ENCODE results near the gene DLAT. TPM values are rescaled to one million over a fixed set of nuclear protein-coding genes. Genes with fewer than 3 reads are reported as not detected.

The DLAT gene
- polyA plus RNA-seq, 3 donors = 5.8 to 14.6 (median 11.5) TPM

- Histone ChIP-seq H3K79me2 (ENCODE audit: insufficient read depth, low read length) (no peaks in the 10 kb centered on the region), H3K27ac (ENCODE audit: low read depth in 1 of 2, low read length in 2 of 2) (peak overlapping the region in 1 of 2 donors; percentile 36), H3K4me3 (replicated peaks in 1 of 3; ENCODE audit: low read depth in 2 of 3, low read length in 3 of 3) (no peak overlapping the region), H3K36me3 (replicated peaks in 1 of 2; ENCODE audit: control insufficient read depth in 1 of 2, insufficient read depth in 2 of 2, low read length in 2 of 2) (peaks cover 38 to 54% of the 10 kb centered on the region in 2 donors), H3K9ac (ENCODE audit: insufficient read depth, low read length, poor library complexity, severe bottlenecking) (no peak overlapping the region), H2AFZ (ENCODE audit: insufficient read depth, low read depth, low read length, poor library complexity, severe bottlenecking) (no peak overlapping the region), H4K20me1 (ENCODE audit: insufficient read depth, low read length) (no peaks in the 10 kb centered on the region), H3K4me1 (ENCODE audit: control insufficient read depth in 1 of 2, insufficient read depth in 2 of 2, low read length in 2 of 2) (peaks cover 9 to 12% of the 10 kb centered on the region in 2 donors), H3K9me3 (replicated peaks in 1 of 2; ENCODE audit: control insufficient read depth in 1 of 2, insufficient read depth in 1 of 2, low read length in 2 of 2) (no peaks in the 10 kb centered on the region), H3K4me2 (replicated peaks; ENCODE audit: extremely low read depth, low read length, poor library complexity, severe bottlenecking) (no peak overlapping the region), H3K27me3 (ENCODE audit: control insufficient read depth in 2 of 2, insufficient read depth in 2 of 2, low read length in 2 of 2) (no peaks in the 10 kb centered on the region)
- peaks cover 59 to 80% of the 10 kb centered on the region in 2 donors for H3K36me3 Mint-ChIP-seq
- peaks cover 0 to 2% (median 0%) of the 10 kb centered on the region in 3 donors for H3K27me3 Mint-ChIP-seq (ENCODE audit: low read depth in 3 of 3)
- peaks cover 22% of the 10 kb centered on the region for H3K4me1 Mint-ChIP-seq
- H3K4me3 Mint-ChIP-seq = no peak overlapping the region
- peak overlapping the region in 4 of 7 donors; percentile 4 to 45 (median 12) for H3K27ac Mint-ChIP-seq
- no peak for DNase-seq
- intact Hi-C loops (cut with micrococcal nuclease) = no loop called here
- peaks cover 0 to 4% (median 0%) of the 10 kb centered on the region in 7 donors for H3K9me3 Mint-ChIP-seq
- WGBS (ENCODE audit: insufficient coverage) = no CpG with 5 or more reads among the region's 3 CpGs
- no peak for TF ChIP-seq CTCF (IDR thresholded peaks at IDR 0.05)
Observed at GRCh38 chr11:112050721-112051120, 25.5 kb downstream of the DLAT start.

- Mint-ChIP-seq H3K9me3 (peaks cover 0 to 4% (median 0%) of the 10 kb centered on the region in 7 donors), H3K27me3 (ENCODE audit: low read depth in 3 of 3) (peaks cover 0 to 2% (median 0%) of the 10 kb centered on the region in 3 donors), H3K27ac (no peak overlapping the region), H3K4me1 (peaks cover 22% of the 10 kb centered on the region), H3K4me3 (no peak overlapping the region), H3K36me3 (peaks cover 56 to 76% of the 10 kb centered on the region in 2 donors)
- H3K27ac ChIP-seq (ENCODE audit: low read depth in 1 of 2, low read length in 2 of 2) = no peak overlapping the region
- no peaks in the 10 kb centered on the region for H3K79me2 ChIP-seq (ENCODE audit: insufficient read depth, low read length)
- WGBS (ENCODE audit: insufficient coverage) = no CpG with 5 or more reads among the region's 3 CpGs
- H3K4me2 ChIP-seq (replicated peaks; ENCODE audit: extremely low read depth, low read length, poor library complexity, severe bottlenecking) = no peak overlapping the region
- no peak for TF ChIP-seq CTCF (IDR thresholded peaks at IDR 0.05)
- H3K36me3 ChIP-seq (replicated peaks in 1 of 2; ENCODE audit: control insufficient read depth in 1 of 2, insufficient read depth in 2 of 2, low read length in 2 of 2) = peaks cover 40 to 56% of the 10 kb centered on the region in 2 donors
- no peak overlapping the region for H3K4me3 ChIP-seq (replicated peaks in 1 of 3; ENCODE audit: low read depth in 2 of 3, low read length in 3 of 3)
- peaks cover 9 to 12% of the 10 kb centered on the region in 2 donors for H3K4me1 ChIP-seq (ENCODE audit: control insufficient read depth in 1 of 2, insufficient read depth in 2 of 2, low read length in 2 of 2)
- H4K20me1 ChIP-seq (ENCODE audit: insufficient read depth, low read length) = no peaks in the 10 kb centered on the region
- H3K9ac ChIP-seq (ENCODE audit: insufficient read depth, low read length, poor library complexity, severe bottlenecking) = no peak overlapping the region
- intact Hi-C loops (cut with micrococcal nuclease) = no loop called here
- no peak for DNase-seq
- no peaks in the 10 kb centered on the region for H3K9me3 ChIP-seq (replicated peaks in 1 of 2; ENCODE audit: control insufficient read depth in 1 of 2, insufficient read depth in 1 of 2, low read length in 2 of 2)
- H2AFZ ChIP-seq (ENCODE audit: insufficient read depth, low read depth, low read length, poor library complexity, severe bottlenecking) = no peak overlapping the region
- no peaks in the 10 kb centered on the region for H3K27me3 ChIP-seq (ENCODE audit: control insufficient read depth in 2 of 2, insufficient read depth in 2 of 2, low read length in 2 of 2)
Observed at GRCh38 chr11:112051768-112052167, 26.6 kb downstream of the DLAT start.
